ENCODE data around the gene GALNT10. TPM values are rescaled to one million over a fixed set of nuclear protein-coding genes. Genes with fewer than 3 reads are reported as not detected.

Gene GALNT10
- total and polyA plus RNA-seq, 9 of the 15 experiments (the other 6 are each of a cell fraction or from before 2014, with no cell fraction given), result 4.6 to 37.1 (median 13.3) TPM

DNA sequence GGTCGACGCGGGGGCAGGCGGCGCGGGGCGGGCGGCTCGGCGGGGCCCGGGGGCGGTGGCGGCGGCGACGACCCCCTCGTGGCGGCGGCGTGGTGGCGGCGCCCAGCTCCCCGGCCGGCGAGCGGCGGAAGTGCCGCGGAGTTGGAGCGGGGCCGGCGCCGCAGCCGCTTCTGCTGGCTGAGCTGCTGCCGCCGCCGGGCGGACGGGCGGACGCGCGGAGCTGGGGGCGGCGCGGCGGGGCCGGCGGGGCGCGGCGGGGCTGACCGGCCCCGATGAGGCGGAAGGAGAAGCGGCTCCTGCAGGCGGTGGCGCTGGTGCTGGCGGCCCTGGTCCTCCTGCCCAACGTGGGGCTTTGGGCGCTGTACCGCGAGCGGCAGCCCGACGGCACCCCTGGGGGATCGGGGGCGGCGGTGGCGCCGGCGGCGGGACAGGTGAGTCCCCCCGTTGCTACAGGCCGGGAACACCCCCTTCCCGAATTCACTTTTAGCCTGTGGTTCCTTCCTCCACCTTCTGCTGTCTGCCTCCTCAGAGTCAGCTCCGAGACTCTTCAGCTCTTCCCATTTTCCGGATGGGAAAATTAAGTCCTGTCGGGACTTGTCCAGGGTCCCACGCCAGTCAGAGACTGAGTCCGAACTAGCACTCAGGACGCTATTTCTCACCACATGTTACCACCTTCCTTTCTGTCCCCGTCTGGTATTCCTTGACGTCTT, at the start of gene GALNT10 (continued):
- TF ChIP-seq ZNF143 (CRISPR knock-in tag; IDR thresholded peaks at IDR 0.05), result no peak
- TF ChIP-seq MEIS2 (IDR thresholded peaks at IDR 0.05; ENCODE audit: partially characterized antibody), result no peak
- TF ChIP-seq BRD9 (IDR thresholded peaks at IDR 0.05; ENCODE audit: low read depth, partially characterized antibody), result no peak
- TF ChIP-seq SP1 (CRISPR knock-in tag; IDR thresholded peaks at IDR 0.05), result no peak
- TF ChIP-seq, protein P1, sequence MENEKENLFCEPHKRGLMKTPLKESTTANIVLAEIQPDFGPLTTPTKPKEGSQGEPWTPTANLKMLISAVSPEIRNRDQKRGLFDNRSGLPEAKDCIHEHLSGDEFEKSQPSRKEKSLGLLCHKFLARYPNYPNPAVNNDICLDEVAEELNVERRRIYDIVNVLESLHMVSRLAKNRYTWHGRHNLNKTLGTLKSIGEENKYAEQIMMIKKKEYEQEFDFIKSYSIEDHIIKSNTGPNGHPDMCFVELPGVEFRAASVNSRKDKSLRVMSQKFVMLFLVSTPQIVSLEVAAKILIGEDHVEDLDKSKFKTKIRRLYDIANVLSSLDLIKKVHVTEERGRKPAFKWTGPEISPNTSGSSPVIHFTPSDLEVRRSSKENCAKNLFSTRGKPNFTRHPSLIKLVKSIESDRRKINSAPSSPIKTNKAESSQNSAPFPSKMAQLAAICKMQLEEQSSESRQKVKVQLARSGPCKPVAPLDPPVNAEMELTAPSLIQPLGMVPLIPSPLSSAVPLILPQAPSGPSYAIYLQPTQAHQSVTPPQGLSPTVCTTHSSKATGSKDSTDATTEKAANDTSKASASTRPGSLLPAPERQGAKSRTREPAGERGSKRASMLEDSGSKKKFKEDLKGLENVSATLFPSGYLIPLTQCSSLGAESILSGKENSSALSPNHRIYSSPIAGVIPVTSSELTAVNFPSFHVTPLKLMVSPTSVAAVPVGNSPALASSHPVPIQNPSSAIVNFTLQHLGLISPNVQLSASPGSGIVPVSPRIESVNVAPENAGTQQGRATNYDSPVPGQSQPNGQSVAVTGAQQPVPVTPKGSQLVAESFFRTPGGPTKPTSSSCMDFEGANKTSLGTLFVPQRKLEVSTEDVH (IDR thresholded peaks at IDR 0.05; ENCODE audit: low read depth, partially characterized antibody), result no peak
- no peak for TF ChIP-seq SIN3B (IDR thresholded peaks at IDR 0.05; ENCODE audit: low read depth)
- no peak for TF ChIP-seq BMI1 (IDR thresholded peaks at IDR 0.05; ENCODE audit: low read length)
- no peak for TF ChIP-seq HSF4 (CRISPR knock-in tag; IDR thresholded peaks at IDR 0.05; ENCODE audit: borderline replicate concordance)
- TF ChIP-seq KAT2B (IDR thresholded peaks at IDR 0.05; ENCODE audit: low read depth, low read length), result no peak
- no peak for TF ChIP-seq MCM7 (IDR thresholded peaks at IDR 0.05)
- no peak for TF ChIP-seq MCM3 (IDR thresholded peaks at IDR 0.05)
- no peak for TF ChIP-seq RBM22 (IDR thresholded peaks at IDR 0.05; ENCODE audit: low read depth, low read length, poor library complexity, severe bottlenecking)
- no peak for TF ChIP-seq KLF1 (tag; IDR thresholded peaks at IDR 0.05)
- TF ChIP-seq TBP (optimal IDR thresholded peaks at IDR 0.05; ENCODE audit: low read depth, low read length), result peak; percentile 78
- TF ChIP-seq KLF10 (CRISPR knock-in tag; IDR thresholded peaks at IDR 0.05), result no peak
- no peak for TF ChIP-seq HNRNPL (IDR thresholded peaks at IDR 0.05; ENCODE audit: low read depth, low read length)
- TF ChIP-seq, protein P2, sequence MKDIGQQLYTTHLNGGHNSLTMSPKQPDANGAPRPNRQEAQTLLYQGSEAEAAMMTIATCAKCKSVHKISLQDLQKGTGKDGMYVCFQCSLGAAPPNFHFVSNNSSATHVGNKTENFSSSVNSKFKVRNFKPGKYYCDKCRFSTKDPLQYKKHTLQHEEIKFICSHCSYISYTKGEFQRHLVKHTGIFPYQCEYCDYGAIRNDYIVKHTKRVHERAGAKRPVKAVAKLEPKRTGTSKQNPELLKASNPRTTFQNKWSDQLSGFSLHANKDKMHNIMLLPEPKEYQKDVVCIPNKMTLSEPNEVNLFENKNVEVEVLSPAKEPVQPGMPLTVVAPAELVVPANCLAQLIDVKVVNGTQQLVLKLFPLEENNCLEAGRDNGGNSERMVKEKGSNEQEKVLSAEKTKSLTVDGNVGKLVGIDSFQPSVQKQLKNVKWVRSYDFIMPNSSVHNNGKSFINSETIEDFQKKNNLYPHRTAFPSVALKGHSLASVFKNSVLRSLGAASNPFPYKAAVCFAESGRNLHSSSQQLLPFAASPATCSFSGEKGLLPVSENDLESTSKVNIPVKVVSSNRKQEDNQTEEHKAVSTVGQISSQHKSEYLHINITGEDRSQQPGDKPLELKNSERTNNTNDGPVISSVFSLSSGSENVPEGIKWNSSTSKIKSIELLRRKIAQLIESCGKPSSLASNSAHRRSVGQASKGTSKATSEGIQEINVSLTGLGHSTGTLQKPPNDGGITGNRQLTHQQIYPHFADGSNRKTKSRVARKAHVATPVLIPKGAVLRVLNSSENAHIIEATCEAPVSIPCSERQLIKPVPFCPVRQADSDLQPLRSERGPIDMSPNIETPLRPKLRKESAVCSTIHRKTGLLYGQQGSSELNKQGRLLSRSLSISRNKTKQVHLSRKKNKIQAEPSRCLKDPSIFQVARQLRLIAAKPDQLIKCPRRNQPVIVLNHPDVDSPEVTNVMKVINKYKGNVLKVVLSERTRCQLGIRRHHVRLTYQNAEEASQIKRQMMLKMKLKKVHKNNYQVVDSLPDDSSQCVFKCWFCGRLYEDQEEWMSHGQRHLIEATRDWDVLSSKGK (CRISPR knock-in tag; IDR thresholded peaks at IDR 0.05), result no peak
- TF ChIP-seq RBM17 (IDR thresholded peaks at IDR 0.05; ENCODE audit: borderline replicate concordance, low read depth, low read length), result no peak
- TF ChIP-seq ZNF445 (CRISPR knock-in tag; IDR thresholded peaks at IDR 0.05; ENCODE audit: low read depth), result no peak
- TF ChIP-seq OTX1 (CRISPR knock-in tag; IDR thresholded peaks at IDR 0.05), result no peak
- no peak for TF ChIP-seq GTF2E2 (tag; IDR thresholded peaks at IDR 0.05)
- TF ChIP-seq, protein P3, sequence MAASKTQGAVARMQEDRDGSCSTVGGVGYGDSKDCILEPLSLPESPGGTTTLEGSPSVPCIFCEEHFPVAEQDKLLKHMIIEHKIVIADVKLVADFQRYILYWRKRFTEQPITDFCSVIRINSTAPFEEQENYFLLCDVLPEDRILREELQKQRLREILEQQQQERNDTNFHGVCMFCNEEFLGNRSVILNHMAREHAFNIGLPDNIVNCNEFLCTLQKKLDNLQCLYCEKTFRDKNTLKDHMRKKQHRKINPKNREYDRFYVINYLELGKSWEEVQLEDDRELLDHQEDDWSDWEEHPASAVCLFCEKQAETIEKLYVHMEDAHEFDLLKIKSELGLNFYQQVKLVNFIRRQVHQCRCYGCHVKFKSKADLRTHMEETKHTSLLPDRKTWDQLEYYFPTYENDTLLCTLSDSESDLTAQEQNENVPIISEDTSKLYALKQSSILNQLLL (CRISPR knock-in tag; IDR thresholded peaks at IDR 0.05; ENCODE audit: borderline replicate concordance), result no peak
- TF ChIP-seq ZKSCAN1 (IDR thresholded peaks at IDR 0.05; ENCODE audit: low read depth, low read length), result no peak

Data from K562 (cell line).